Neuronal stem cell (in vitro differentiated cells): Measurements from ENCODE around the gene SPOPL. TPM values are rescaled to one million over a fixed set of nuclear protein-coding genes. Genes with fewer than 3 reads are reported as not detected.
A peak's percentile ranks its signal among the peaks of the same experiment; 100 is the strongest.

Source experiments
- DNase-seq: peaks from one replicate; pipeline ENCODE4 v3.0.0-alpha.2; 2013; ENCODE audit warnings: low spot score
- H2AFZ ChIP-seq: one replicate; pipeline ENCODE4 v1.6.1; 2013; ENCODE audit warnings: mild to moderate bottlenecking, low read length, inconsistent platforms
- H2AK5ac ChIP-seq: 2 replicates; pipeline ENCODE4 v1.6.1; 2013; ENCODE audit warnings: low read depth, mild to moderate bottlenecking, inconsistent platforms, low read length, moderate library complexity, mixed read lengths
- H2BK120ac ChIP-seq: 2 replicates; pipeline ENCODE4 v1.6.1; 2013; ENCODE audit warnings: low read depth, mild to moderate bottlenecking, inconsistent platforms, low read length, moderate library complexity, mixed read lengths
- H2BK12ac ChIP-seq: one replicate; pipeline ENCODE4 v1.6.1; 2013; ENCODE audit warnings: low read length, inconsistent platforms
- H2BK15ac ChIP-seq: 2 replicates; pipeline ENCODE4 v1.6.1; 2013; ENCODE audit warnings: mild to moderate bottlenecking, low read length, inconsistent platforms, mixed read lengths
- H2BK5ac ChIP-seq: one replicate; pipeline ENCODE4 v1.6.1; 2013; ENCODE audit warnings: inconsistent platforms, mild to moderate bottlenecking, low read length, moderate library complexity
- H3K14ac ChIP-seq: one replicate; pipeline ENCODE4 v1.6.1; 2013; ENCODE audit warnings: low read length, inconsistent platforms
- H3K18ac ChIP-seq: 2 replicates; pipeline ENCODE4 v1.6.1; 2013; ENCODE audit warnings: low read length, inconsistent platforms
- H3K23ac ChIP-seq: 2 replicates; pipeline ENCODE4 v1.6.1; 2013; ENCODE audit warnings: low read depth, mild to moderate bottlenecking, mixed read lengths, low read length, inconsistent platforms; ENCODE audit not compliant: poor library complexity
- H3K27ac ChIP-seq: replicated peaks from 3 replicates; pipeline ENCODE4 v1.5.1; 2013; ENCODE audit warnings: low read length, inconsistent platforms
- H3K27me3 ChIP-seq, 3 experiments: 2 replicates each; pipeline ENCODE4 v1.6.1; 2013; ENCODE audit warnings: low read length in 3 of 3, mild to moderate bottlenecking in 2 of 3, inconsistent platforms in 1 of 3, low read depth in 1 of 3, mixed read lengths in 1 of 3, moderate library complexity in 1 of 3; ENCODE audit not compliant: control insufficient read depth in 3 of 3, insufficient read depth in 3 of 3
- H3K36me3 ChIP-seq, 2 donors: replicated peaks in 1 of 2; 2 replicates each; pipeline ENCODE4 v1.6.1; 2013; ENCODE audit warnings: low read length in 2 of 2; ENCODE audit not compliant: control insufficient read depth in 2 of 2, insufficient read depth in 2 of 2
- H3K4ac ChIP-seq: 2 replicates; pipeline ENCODE4 v1.6.1; 2013; ENCODE audit warnings: inconsistent platforms, mild to moderate bottlenecking, low read length, moderate library complexity
- H3K4me1 ChIP-seq, 2 donors: 1 replicate in 1 of 2; 2 replicates in 1 of 2; pipeline ENCODE4 v1.6.1; 2013; ENCODE audit warnings: low read length in 2 of 2, low read depth in 1 of 2; ENCODE audit not compliant: control insufficient read depth in 2 of 2, insufficient read depth in 1 of 2
- H3K4me2 ChIP-seq: one replicate; pipeline ENCODE4 v1.6.1; 2013; ENCODE audit warnings: mild to moderate bottlenecking, low read length, inconsistent platforms; ENCODE audit not compliant: insufficient read depth, poor library complexity, severe bottlenecking
- H3K4me3 ChIP-seq, 2 donors: 2 replicates each; pipeline ENCODE4 v1.5.1; 2013; ENCODE audit warnings: low read length in 2 of 2, mild to moderate bottlenecking in 2 of 2, inconsistent platforms in 1 of 2, moderate library complexity in 1 of 2
- H3K79me1 ChIP-seq: one replicate; pipeline ENCODE4 v1.6.1; 2013; ENCODE audit warnings: low read depth, mild to moderate bottlenecking, inconsistent platforms, low read length, moderate library complexity
- H3K9ac ChIP-seq: one replicate; pipeline ENCODE4 v1.6.1; 2013; ENCODE audit warnings: mild to moderate bottlenecking, low read depth, low read length, inconsistent platforms; ENCODE audit not compliant: poor library complexity
- H3K9me3 ChIP-seq, 2 donors: replicated peaks in 1 of 2; 2 replicates each; pipeline versions ENCODE3 to v1.6.1; 2013; ENCODE audit warnings: low read length in 2 of 2, mild to moderate bottlenecking in 2 of 2, inconsistent platforms in 1 of 2, low read depth in 1 of 2, mixed read lengths in 1 of 2, moderate library complexity in 1 of 2; ENCODE audit not compliant: control insufficient read depth in 2 of 2, insufficient read depth in 1 of 2
- H4K8ac ChIP-seq: one replicate; pipeline ENCODE4 v1.6.1; 2013; ENCODE audit warnings: low read depth, mild to moderate bottlenecking, inconsistent platforms, low read length, moderate library complexity
- H4K91ac ChIP-seq: one replicate; pipeline ENCODE4 v1.6.1; 2013; ENCODE audit warnings: low read length, low read depth, mild to moderate bottlenecking, inconsistent platforms; ENCODE audit not compliant: poor library complexity
- WGBS, 2 donors: extraction: QIAGEN DNeasy Blood & Tissue Kit; methylation state at CpG; one replicate each; pipeline ENCODE4 v1.1.7; 2013; ENCODE audit warnings: missing lambda C conversion rate in 2 of 2, mixed read lengths in 1 of 2; ENCODE audit not compliant: insufficient read length in 2 of 2, insufficient replicate concordance in 1 of 2; ENCODE audit errors: extremely low coverage in 2 of 2; 5-methylcytosine and 5-hydroxymethylcytosine counted together
- polyA plus RNA-seq, 2 experiments: library from polyadenylated mRNA; stranded (reverse); fragments of 200-250 nt; gene quantifications; one replicate each; pipeline ENCODE4 v1.2.3, GENCODE V29; 2013

The SPOPL gene
- polyA plus RNA-seq (2013, experiment 1 of 2): 6.9 TPM
- 6.5 TPM for polyA plus RNA-seq (2013, experiment 2 of 2)

GRCh38 chr2:138501425-138502254 lies at the start of gene SPOPL:
TSS of gene SPOPL (plus strand) at chr2:138501770. CDS start at chr2:138550217, 48,447 bp downstream.
- H3K79me1 ChIP-seq: peaks cover 8% of the 10 kb centered on the region
- peaks cover 4 to 6% of the 10 kb centered on the region in 2 donors for H3K4me1 ChIP-seq
- peak within 1 kb of the TSS; percentile 96 for H2BK5ac ChIP-seq
- WGBS, 2 donors: no CpG with 5 or more reads among the region's 86 CpGs
- peak within 1 kb of the TSS; percentile 94 for H4K8ac ChIP-seq
- no peaks in the 10 kb centered on the region for H3K36me3 ChIP-seq
- no peak within 1 kb of the TSS for H2BK12ac ChIP-seq
- H3K9me3 ChIP-seq: no peaks in the 10 kb centered on the region
- peak within 1 kb of the TSS; percentile 67 for H2BK15ac ChIP-seq
- no peak within 1 kb of the TSS for H2BK120ac ChIP-seq
- H2AK5ac ChIP-seq: peak within 1 kb of the TSS; percentile 33
- no peak within 1 kb of the TSS for H4K91ac ChIP-seq
- H2AFZ ChIP-seq: peak within 1 kb of the TSS; percentile 99
- H3K4me2 ChIP-seq: peak within 1 kb of the TSS; percentile 88
- peak within 1 kb of the TSS; percentile 87 for H3K27ac ChIP-seq
- no peaks in the 10 kb centered on the region for H3K27me3 ChIP-seq
- H3K4ac ChIP-seq: peak within 1 kb of the TSS; percentile 53
- H3K4me3 ChIP-seq: peak within 1 kb of the TSS; percentile 93 to 95
- peak within 1 kb of the TSS; percentile 89 for H3K14ac ChIP-seq
- peak within 1 kb of the TSS; percentile 93 for H3K23ac ChIP-seq
- H3K9ac ChIP-seq: peak within 1 kb of the TSS; percentile 97
- H3K18ac ChIP-seq: peak within 1 kb of the TSS; percentile 99
- DNase-seq: peak; percentile 89

GRCh38 chr2:138452324-138452723 lies 49.2 kb upstream of the SPOPL start:
- Histone ChIP-seq H3K4me1 (peaks cover 0 to 5% of the 10 kb centered on the region in 2 donors), H2BK120ac (no peak overlapping the region), H3K14ac (no peak overlapping the region), H3K79me1 (no peaks in the 10 kb centered on the region), H2BK12ac (no peak overlapping the region), H2BK5ac (no peak overlapping the region), H3K18ac (no peak overlapping the region), H2AFZ (no peak overlapping the region), H3K27me3 (no peaks in the 10 kb centered on the region), H3K4ac (no peak overlapping the region), H2AK5ac (no peak overlapping the region), H3K4me3 (no peak overlapping the region), H3K27ac (no peak overlapping the region), H3K9me3 (no peaks in the 10 kb centered on the region), H3K36me3 (no peaks in the 10 kb centered on the region), H4K8ac (no peak overlapping the region), H3K4me2 (no peak overlapping the region), H4K91ac (no peak overlapping the region), H3K23ac (no peak overlapping the region), H2BK15ac (no peak overlapping the region), H3K9ac (no peak overlapping the region)
- no CpG with 5 or more reads among the region's 1 CpG for WGBS, 2 donors
- DNase-seq: no peak

GRCh38 chr2:138453815-138454214 lies 47.8 kb upstream of the SPOPL start:
- Histone ChIP-seq H3K14ac (no peak overlapping the region), H2BK15ac (no peak overlapping the region), H3K9me3 (no peaks in the 10 kb centered on the region), H3K4ac (no peak overlapping the region), H2BK12ac (no peak overlapping the region), H3K36me3 (no peaks in the 10 kb centered on the region), H2AK5ac (no peak overlapping the region), H4K8ac (no peak overlapping the region), H3K4me1 (no peaks in the 10 kb centered on the region), H4K91ac (no peak overlapping the region), H3K23ac (no peak overlapping the region), H2BK5ac (no peak overlapping the region), H3K4me2 (no peak overlapping the region), H3K9ac (no peak overlapping the region), H3K18ac (no peak overlapping the region), H3K4me3 (no peak overlapping the region), H3K27ac (no peak overlapping the region), H2AFZ (no peak overlapping the region), H3K27me3 (no peaks in the 10 kb centered on the region), H3K79me1 (no peaks in the 10 kb centered on the region), H2BK120ac (no peak overlapping the region)
- WGBS, 2 donors: no CpG with 5 or more reads among the region's 8 CpGs
- no peak for DNase-seq

GRCh38 chr2:138454761-138455160 lies 46.8 kb upstream of the SPOPL start:
- Histone ChIP-seq H2BK12ac (no peak overlapping the region), H3K4me1 (no peaks in the 10 kb centered on the region), H2BK5ac (no peak overlapping the region), H3K27ac (no peak overlapping the region), H2AFZ (no peak overlapping the region), H2AK5ac (no peak overlapping the region), H3K18ac (no peak overlapping the region), H3K9ac (no peak overlapping the region), H3K4me2 (no peak overlapping the region), H3K9me3 (no peaks in the 10 kb centered on the region), H3K36me3 (no peaks in the 10 kb centered on the region), H3K4me3 (no peak overlapping the region), H3K27me3 (no peaks in the 10 kb centered on the region), H3K4ac (no peak overlapping the region), H3K14ac (no peak overlapping the region), H2BK120ac (no peak overlapping the region), H4K8ac (no peak overlapping the region), H3K79me1 (no peaks in the 10 kb centered on the region), H4K91ac (no peak overlapping the region), H3K23ac (no peak overlapping the region), H2BK15ac (no peak overlapping the region)
- no peak for DNase-seq
- no CpG with 5 or more reads among the region's 2 CpGs for WGBS, 2 donors
